AG04449 (cell line): ENCODE data around the gene RRP8.

Experiments
- CTCF ChIA-PET: fragments of 350-600 bp; formaldehyde crosslinking; extraction: SDS; loops from one replicate; lab custom pipeline; 2021; ENCODE audit warnings: antibody characterized with exemption; lab: Yijun Ruan, JAX
- POLR2A ChIA-PET: fragments of 400-600, 350-600 bp; formaldehyde crosslinking; extraction: SDS; loops from one replicate; lab custom pipeline; 2020; ENCODE audit warnings: antibody characterized with exemption, inconsistent platforms; lab: Yijun Ruan, JAX
- DNase-seq: peaks from one replicate; pipeline ENCODE4 v3.0.0-alpha.2; 2010; ENCODE audit warnings: low read depth, low spot score
- H3K4me3 ChIP-seq: 2 replicates; pipeline ENCODE4 v1.5.1; 2011; ENCODE audit warnings: low read depth, mild to moderate bottlenecking, control low read depth, low read length
- TF ChIP-seq, protein P1 (sequence below): IDR thresholded peaks from one replicate; pipeline ENCODE4 v1.5.1; 2011; ENCODE audit warnings: mild to moderate bottlenecking, moderate library complexity, low read length, control low read depth, inconsistent platforms; ENCODE audit not compliant: insufficient read depth; ENCODE audit errors: missing control alignments

RRP8 gene

DNA sequence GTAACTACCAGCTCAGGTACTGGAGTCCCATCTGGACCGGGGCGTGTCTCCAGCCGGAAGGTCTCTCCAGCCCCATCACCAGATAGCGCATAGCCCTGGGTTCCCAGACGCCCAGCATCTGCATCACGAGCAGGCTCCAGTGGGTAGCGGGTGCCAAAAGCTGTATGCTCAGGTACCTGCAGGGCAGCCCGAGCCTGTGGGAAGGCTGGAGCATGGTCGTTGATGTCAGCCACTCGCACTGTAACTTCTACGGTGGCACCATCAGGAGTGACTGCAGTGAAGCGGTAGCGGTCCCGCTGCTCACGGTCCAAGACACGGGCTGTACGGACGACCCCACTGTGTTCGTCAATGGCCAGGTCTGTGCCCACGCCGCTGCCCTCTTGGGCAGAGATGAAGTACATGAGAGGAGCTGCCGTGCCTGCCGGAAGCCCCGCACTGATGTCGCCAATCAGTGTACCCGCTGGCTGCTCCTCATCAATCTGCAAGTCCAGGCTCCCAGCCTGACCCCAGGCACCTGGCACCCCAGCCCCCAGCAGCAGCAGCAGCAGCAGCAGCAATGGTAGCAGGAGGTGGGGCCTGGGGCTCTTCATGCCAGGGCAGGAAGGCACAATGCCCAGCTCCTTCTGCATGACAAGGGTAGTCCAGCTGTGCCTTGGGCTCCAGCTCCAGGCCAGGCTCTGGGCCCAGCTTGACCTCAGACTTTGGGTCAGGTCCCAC, 37.7 kb upstream of the RRP8 start:
- DNase-seq: no peak
- CTCF ChIA-PET: interaction anchor here (1.3 kb wide), 1 partner anchor 26 kb away, joined by 3 read pairs; no protein-coding TSS in a partner anchor
- POLR2A ChIA-PET: no interaction called here
- TF ChIP-seq, protein P1, sequence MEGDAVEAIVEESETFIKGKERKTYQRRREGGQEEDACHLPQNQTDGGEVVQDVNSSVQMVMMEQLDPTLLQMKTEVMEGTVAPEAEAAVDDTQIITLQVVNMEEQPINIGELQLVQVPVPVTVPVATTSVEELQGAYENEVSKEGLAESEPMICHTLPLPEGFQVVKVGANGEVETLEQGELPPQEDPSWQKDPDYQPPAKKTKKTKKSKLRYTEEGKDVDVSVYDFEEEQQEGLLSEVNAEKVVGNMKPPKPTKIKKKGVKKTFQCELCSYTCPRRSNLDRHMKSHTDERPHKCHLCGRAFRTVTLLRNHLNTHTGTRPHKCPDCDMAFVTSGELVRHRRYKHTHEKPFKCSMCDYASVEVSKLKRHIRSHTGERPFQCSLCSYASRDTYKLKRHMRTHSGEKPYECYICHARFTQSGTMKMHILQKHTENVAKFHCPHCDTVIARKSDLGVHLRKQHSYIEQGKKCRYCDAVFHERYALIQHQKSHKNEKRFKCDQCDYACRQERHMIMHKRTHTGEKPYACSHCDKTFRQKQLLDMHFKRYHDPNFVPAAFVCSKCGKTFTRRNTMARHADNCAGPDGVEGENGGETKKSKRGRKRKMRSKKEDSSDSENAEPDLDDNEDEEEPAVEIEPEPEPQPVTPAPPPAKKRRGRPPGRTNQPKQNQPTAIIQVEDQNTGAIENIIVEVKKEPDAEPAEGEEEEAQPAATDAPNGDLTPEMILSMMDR: no peak
- H3K4me3 ChIP-seq: no peak overlapping the region

DNA sequence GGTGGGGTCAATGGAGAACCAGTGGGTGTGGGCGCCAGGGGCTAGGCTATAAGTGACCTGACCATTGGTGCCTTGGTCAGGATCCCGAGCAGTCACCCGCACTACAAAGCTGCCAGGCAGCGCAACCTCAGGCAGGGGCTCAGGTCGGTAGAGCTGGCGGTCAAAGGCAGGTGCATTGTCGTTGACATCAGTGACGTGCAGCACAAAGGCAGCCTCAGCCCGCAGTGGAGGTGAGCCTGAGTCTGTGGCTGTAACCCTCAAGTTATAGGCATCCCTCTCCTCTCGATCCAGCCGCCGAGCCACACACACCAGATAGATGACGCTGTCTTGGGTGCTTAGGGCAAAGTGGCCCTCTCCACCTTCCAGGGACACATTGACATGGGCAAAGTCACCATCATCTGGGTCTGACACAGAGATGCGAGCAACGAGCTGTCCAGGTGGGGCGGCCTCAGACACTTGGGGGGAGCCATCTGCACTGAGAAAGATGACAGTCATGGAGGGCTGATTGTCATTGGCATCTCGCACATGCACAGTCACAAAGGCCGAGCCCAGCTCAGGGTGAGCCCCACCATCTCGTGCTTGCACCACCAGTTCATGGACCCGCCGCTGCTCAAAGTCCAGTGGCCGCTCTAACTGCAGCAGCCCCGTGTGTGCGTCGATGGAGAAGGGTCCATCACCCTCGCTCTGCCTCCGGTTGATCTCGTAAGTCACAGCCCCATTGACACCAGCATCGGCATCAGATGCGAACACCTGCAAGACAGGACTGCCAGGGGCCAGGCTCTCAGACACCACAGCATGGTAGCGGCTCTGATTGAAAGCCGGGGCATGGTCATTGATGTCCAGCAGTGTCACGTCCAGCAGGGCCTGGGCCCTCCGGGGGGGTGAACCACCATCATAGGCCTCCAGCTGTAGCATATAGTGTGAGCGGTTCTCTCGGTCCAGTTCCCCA, 36.9 kb upstream of the RRP8 start:
- ChIA-PET POLR2A (no interaction called here), CTCF (no interaction called here)
- TF ChIP-seq, protein P1: no peak
- no peak for DNase-seq
- H3K4me3 ChIP-seq: no peak overlapping the region

DNA sequence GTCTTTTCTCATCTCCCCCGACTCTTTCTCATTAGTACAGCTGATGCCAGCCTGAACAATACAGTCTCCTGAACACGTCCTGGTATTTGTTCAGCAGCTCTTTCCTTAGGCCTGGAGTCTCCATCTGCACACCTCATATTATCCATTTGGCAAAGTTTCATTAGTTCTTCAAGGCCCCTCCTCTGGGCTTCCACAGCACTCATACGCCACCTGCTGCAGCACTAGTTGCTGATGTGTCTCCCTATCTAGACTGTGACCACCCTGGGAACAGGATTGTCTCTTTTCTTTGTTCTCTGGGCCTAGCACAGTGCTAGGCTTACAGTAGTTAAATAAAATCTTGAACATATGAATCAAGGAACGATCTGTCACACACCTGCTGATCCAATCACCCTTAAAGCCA, 35.0 kb upstream of the RRP8 start:
- TF ChIP-seq, protein P1: no peak
- no peak for DNase-seq
- ChIA-PET POLR2A (interaction anchor here (0.5 kb wide), 1 partner anchor 29 kb away, joined by 3 read pairs; no protein-coding TSS in a partner anchor), CTCF (interaction anchor here (1.1 to 1.4 kb wide), 2 partner anchors 9 to 45 kb away, joined by 4 to 5 read pairs; partner anchors contain the start of gene MRPL17)
- H3K4me3 ChIP-seq: no peak overlapping the region

DNA sequence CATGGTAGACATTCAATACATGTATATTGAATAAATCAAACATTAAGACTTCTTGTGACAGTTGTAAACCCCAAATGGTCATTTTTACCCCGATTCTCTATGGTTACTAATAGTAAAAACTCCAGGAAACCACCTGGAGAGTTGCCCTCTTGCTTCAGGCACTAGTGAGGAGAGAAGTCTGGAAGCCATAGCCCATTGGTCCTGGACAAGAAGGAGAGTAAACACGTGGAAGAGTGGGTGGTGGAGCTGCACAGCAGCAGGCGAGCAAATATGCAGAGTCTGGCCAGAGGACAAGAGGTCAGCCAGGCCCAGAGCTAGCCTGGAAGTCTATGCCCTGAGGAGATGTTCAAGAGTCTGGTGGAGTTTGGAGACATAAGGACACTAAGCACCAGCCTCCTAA, 34.5 kb upstream of the RRP8 start:
- CTCF ChIA-PET: interaction anchor here (1.4 to 1.6 kb wide), 3 partner anchors 9 to 107 kb away, joined by 4 to 5 read pairs (median 4); partner anchors contain the start of gene MRPL17
- POLR2A ChIA-PET: interaction anchor here (0.5 kb wide), 1 partner anchor 30 kb away, joined by 3 read pairs; no protein-coding TSS in a partner anchor
- H3K4me3 ChIP-seq: no peak overlapping the region
- DNase-seq: no peak
- TF ChIP-seq, protein P1: no peak

DNA sequence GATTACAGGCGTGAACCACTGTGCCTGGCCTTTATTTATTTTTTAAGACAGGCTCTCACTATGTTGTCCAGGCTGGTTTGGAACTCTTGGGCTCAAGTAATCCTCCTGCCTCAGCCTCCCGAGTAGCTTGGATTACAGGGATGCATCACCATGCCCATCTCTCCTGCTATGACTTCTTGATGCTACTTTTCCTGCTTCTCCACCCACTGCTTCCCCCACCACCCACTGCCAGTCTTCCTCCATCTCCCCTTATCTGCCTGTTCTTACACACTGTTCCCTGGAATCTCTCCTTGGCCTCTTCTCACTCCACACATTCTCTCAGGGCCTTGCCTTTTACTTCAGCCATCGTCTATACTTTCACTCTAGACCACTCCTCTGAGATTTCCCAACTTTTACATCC, 33.1 kb upstream of the RRP8 start:
- TF ChIP-seq, protein P1: no peak
- ChIA-PET CTCF (interaction anchor here (1.2 to 2.1 kb wide), 4 partner anchors 18 to 105 kb away, joined by 4 to 7 read pairs (median 4); partner anchors contain the start of genes MRPL17 and TPP1), POLR2A (no interaction called here)
- no peak for DNase-seq
- no peak overlapping the region for H3K4me3 ChIP-seq
